Endothelial cell of umbilical vein (primary cell): Measurements from ENCODE around the gene ZNF568. TPM values are rescaled to one million over a fixed set of nuclear protein-coding genes. Genes with fewer than 3 reads are reported as not detected.
A peak's percentile ranks its signal among the peaks of the same experiment; 100 is the strongest.

Source experiments
- BruUV-seq: library from RNA; stranded (reverse); fragments of 400-500 nt; replicated peaks from 2 replicates; lab custom pipeline; 2021; lab: Mats Ljungman, UMichigan
- CTCF ChIA-PET: fragments of 300-600, 350-600 bp; sonication (Branson Sonifier 250); formaldehyde crosslinking; loops from one replicate; lab custom pipeline; 2021; ENCODE audit warnings: antibody characterized with exemption, inconsistent platforms; lab: Charles Lee
- POLR2A ChIA-PET: fragments of 300-600, 350-600 bp; sonication (Branson Sonifier 250); formaldehyde crosslinking; loops from one replicate; lab custom pipeline; 2021; ENCODE audit warnings: antibody characterized with exemption, inconsistent platforms; lab: Charles Lee
- DNase-seq: peaks from one replicate; pipeline ENCODE4 v3.0.0-alpha.2; 2011; ENCODE audit warnings: low read depth, low spot score
- FAIRE-seq: peaks from 2 replicates; lab custom pipeline; 2011; peaks lifted over from hg19 to GRCh38; lab: Jason Lieb, UNC
- H2AFZ ChIP-seq: 2 replicates; pipeline ENCODE4 v1.6.0; 2012; ENCODE audit warnings: low read depth, low read length, control low read depth, inconsistent platforms
- H3K27ac ChIP-seq: 2 replicates; pipeline ENCODE4 v1.5.1; 2011; ENCODE audit warnings: low read depth, mild to moderate bottlenecking, control low read depth, low read length, moderate library complexity; ENCODE audit not compliant: insufficient read depth
- H3K27me3 ChIP-seq, 2 experiments: 2 replicates each; pipeline versions ENCODE4 v1.6.0 to v1.6.1; 2011; ENCODE audit warnings: low read length in 2 of 2, mixed read lengths in 1 of 2; ENCODE audit not compliant: control insufficient read depth in 2 of 2, insufficient read depth in 2 of 2
- H3K36me3 ChIP-seq, 2 experiments: 2 replicates in 1 of 2; 3 replicates in 1 of 2; pipeline ENCODE4 v1.5.1; 2011; ENCODE audit warnings: low read length in 2 of 2, mild to moderate bottlenecking in 1 of 2, moderate library complexity in 1 of 2; ENCODE audit not compliant: control insufficient read depth in 2 of 2, insufficient read depth in 2 of 2; ENCODE audit errors: extremely low read depth in 1 of 2
- H3K4me1 ChIP-seq: 3 replicates; pipeline ENCODE4 v1.5.1; 2011; ENCODE audit warnings: mild to moderate bottlenecking, low read length; ENCODE audit not compliant: control insufficient read depth, insufficient read depth; ENCODE audit errors: extremely low read depth
- H3K4me2 ChIP-seq: 2 replicates; pipeline ENCODE4 v1.6.1; 2011; ENCODE audit warnings: low read length, control low read depth, mixed read lengths; ENCODE audit not compliant: insufficient read depth
- H3K4me3 ChIP-seq, 3 experiments: fragments of 200-600 bp in 1 of 3; sonication (generic), shearing (Covaris generic) in 1 of 3; replicated peaks in 1 of 3; 2 replicates each; pipeline ENCODE4 v1.5.1; 2011 to 2016; ENCODE audit warnings: control low read depth in 3 of 3, low read length in 3 of 3, mild to moderate bottlenecking in 2 of 3, inconsistent platforms in 1 of 3, low read depth in 1 of 3, moderate library complexity in 1 of 3; ENCODE audit not compliant: insufficient read depth in 1 of 3
- H3K79me2 ChIP-seq: 2 replicates; pipeline ENCODE4 v1.6.0; 2012; ENCODE audit warnings: low read length, inconsistent platforms; ENCODE audit not compliant: control insufficient read depth, insufficient read depth
- H3K9ac ChIP-seq: replicated peaks from 2 replicates; pipeline ENCODE3; 2011; ENCODE audit warnings: low read length, control low read depth; ENCODE audit not compliant: insufficient read depth; ENCODE audit errors: extremely low read depth
- H3K9me1 ChIP-seq: replicated peaks from 3 replicates; pipeline ENCODE4 v1.6.0; 2011; ENCODE audit warnings: mild to moderate bottlenecking, low read length; ENCODE audit not compliant: control insufficient read depth, insufficient read depth; ENCODE audit errors: extremely low read depth
- H3K9me3 ChIP-seq: replicated peaks from 2 replicates; pipeline ENCODE4 v1.5.1; 2012; ENCODE audit warnings: low read length, inconsistent platforms; ENCODE audit not compliant: control insufficient read depth, insufficient read depth
- H4K20me1 ChIP-seq: replicated peaks from 2 replicates; pipeline ENCODE3; 2011; ENCODE audit warnings: mild to moderate bottlenecking, low read length; ENCODE audit not compliant: control insufficient read depth, insufficient read depth; ENCODE audit errors: extremely low read depth
- CTCF ChIP-seq, 2 donors: IDR thresholded peaks; 1 replicate in 1 of 2; 2 replicates in 1 of 2; pipeline ENCODE4 v1.5.1; 2011; ENCODE audit warnings: low read length in 2 of 2, mild to moderate bottlenecking in 2 of 2, moderate library complexity in 2 of 2, control low read depth in 1 of 2, inconsistent platforms in 1 of 2, low read depth in 1 of 2; ENCODE audit not compliant: insufficient read depth in 1 of 2; ENCODE audit errors: extremely low read depth in 1 of 2
- EZH2 ChIP-seq: IDR thresholded peaks from 2 replicates; pipeline ENCODE4 v1.6.1; 2012; ENCODE audit warnings: borderline replicate concordance, low read depth, mild to moderate bottlenecking, moderate library complexity, low read length, inconsistent platforms; ENCODE audit not compliant: severe bottlenecking
- FOS ChIP-seq: IDR thresholded peaks from 2 replicates; pipeline ENCODE4 v1.6.1; 2011; ENCODE audit warnings: mild to moderate bottlenecking, low read length, moderate library complexity, borderline replicate concordance; ENCODE audit not compliant: insufficient read depth
- GATA2 ChIP-seq: IDR thresholded peaks from 2 replicates; pipeline ENCODE4 v1.7.0; 2011; ENCODE audit warnings: low read depth, mild to moderate bottlenecking, moderate library complexity, mixed read lengths, low read length; ENCODE audit not compliant: insufficient read length, insufficient read depth
- JUN ChIP-seq: IDR thresholded peaks from 2 replicates; pipeline ENCODE4 v1.6.1; 2011; ENCODE audit warnings: borderline replicate concordance, low read depth; ENCODE audit not compliant: insufficient read length, insufficient read depth
- MAX ChIP-seq: IDR thresholded peaks from 2 replicates; pipeline ENCODE4 v1.6.1; 2011; ENCODE audit not compliant: insufficient read depth, insufficient read length
- MYC ChIP-seq: IDR thresholded peaks from one replicate; pipeline ENCODE4 v1.6.1; 2011; ENCODE audit warnings: mild to moderate bottlenecking, low read depth, low read length
- POLR2A ChIP-seq: IDR thresholded peaks from 2 replicates; pipeline ENCODE4 v1.6.1; 2012; ENCODE audit warnings: low read depth, mild to moderate bottlenecking, control low read depth, low read length
- POLR2AphosphoS5 ChIP-seq: IDR thresholded peaks from 2 replicates; pipeline ENCODE4 v1.6.1; 2012; ENCODE audit warnings: low read depth, mild to moderate bottlenecking, control low read depth, low read length, moderate library complexity; ENCODE audit not compliant: insufficient read depth
- dilution Hi-C: fragments of 300-500 bp; cut with MboI; formaldehyde crosslinking; loops from one replicate; pipeline ENCODE4 v1.15.0; 2019; ENCODE audit warnings: low sequenced_read_pairs; ENCODE audit not compliant: extremely low pct_ligation_motif_present
- intact Hi-C: fragments of 100-400 bp; cut with micrococcal nuclease; formaldehyde crosslinking; loops from one replicate; pipeline ENCODE4 v1.10.0; 2022
- polyA plus RNA-seq, 4 experiments: library from polyadenylated mRNA; depleted of rRNA in 3 of 4; stranded (reverse) in 3 of 4; unstranded in 1 of 4; fragments of >200 nt; gene quantifications; 2 replicates each; pipeline versions ENCODE4 v1.2.1 to v1.2.3, GENCODE V29; 2011 to 2012; ENCODE audit warnings: missing spikeins in 1 of 4
- total RNA-seq: library from RNA; stranded (reverse); gene quantifications from 2 replicates; pipeline ENCODE4 v1.2.3, GENCODE V29; 2021

The ZNF568 gene
- total and polyA plus RNA-seq, 2 donors (not counting 3 experiments of a cell fraction or from before 2014, with no cell fraction given) = 3.1 to 6.4 TPM

GRCh38 chr19:36972571-36972970 lies 56.4 kb downstream of the ZNF568 start:
- DNase-seq (no peak), FAIRE-seq (no peak)
- H4K20me1 ChIP-seq = no peaks in the 10 kb centered on the region
- no peaks in the 10 kb centered on the region for H3K36me3 ChIP-seq
- H3K79me2 ChIP-seq = no peaks in the 10 kb centered on the region
- H3K27me3 ChIP-seq = no peaks in the 10 kb centered on the region
- peak overlapping the region; percentile 83 for H2AFZ ChIP-seq
- BruUV-seq = no TSS peak
- ChIA-PET POLR2A (no interaction called here), CTCF (no interaction called here)
- H3K9me1 ChIP-seq = no peaks in the 10 kb centered on the region
- peak overlapping the region; percentile 28 for H3K4me2 ChIP-seq
- peaks cover 2% of the 10 kb centered on the region for H3K9me3 ChIP-seq
- no peaks in the 10 kb centered on the region for H3K4me1 ChIP-seq
- no peak overlapping the region for H3K27ac ChIP-seq
- no peak overlapping the region for H3K9ac ChIP-seq
- H3K4me3 ChIP-seq = peak overlapping the region in 1 of 3 experiments; percentile 47
- intact Hi-C loops (no loop called here), dilution Hi-C loops (no loop called here)
- no peak for TF ChIP-seq GATA2
- TF ChIP-seq MAX = no peak
- no peak for TF ChIP-seq JUN
- TF ChIP-seq FOS = no peak
- TF ChIP-seq EZH2 = no peak
- no peak for TF ChIP-seq POLR2AphosphoS5
- no peak for TF ChIP-seq CTCF (IDR thresholded peaks at IDR 0.05; ENCODE audit: extremely low read depth in 1 of 2, insufficient read depth in 1 of 2, low read depth in 1 of 2, low read length in 2 of 2)
- TF ChIP-seq MYC = no peak
- TF ChIP-seq POLR2A = no peak
